ENCODE measurements around the gene STYK1. TPM values are rescaled to one million over a fixed set of nuclear protein-coding genes. Genes with fewer than 3 reads are reported as not detected.

The STYK1 gene
- under 1 TPM in 5 of 12 donors, not detected in 7; 0.08 to 0.65 (median 0.23) TPM for polyA plus RNA-seq (ENCODE audit: insufficient read length in 12 of 12)
- long read RNA-seq, donor 1, result 0 reads
- long read RNA-seq, donor 2, result 0 reads
- long read RNA-seq, donor 3, result 0 reads
- long read RNA-seq, donor 4, result 0 reads
- long read RNA-seq, donor 5, result 0 reads
- long read RNA-seq, donor 6, result 0 reads
- long read RNA-seq, donor 7, result 0 reads
- long read RNA-seq, donor 8, result 0 reads
- long read RNA-seq, donor 9, result 0 reads
- long read RNA-seq, donor 10, result 0 reads
- long read RNA-seq, donor 11, result 0 reads

DNA sequence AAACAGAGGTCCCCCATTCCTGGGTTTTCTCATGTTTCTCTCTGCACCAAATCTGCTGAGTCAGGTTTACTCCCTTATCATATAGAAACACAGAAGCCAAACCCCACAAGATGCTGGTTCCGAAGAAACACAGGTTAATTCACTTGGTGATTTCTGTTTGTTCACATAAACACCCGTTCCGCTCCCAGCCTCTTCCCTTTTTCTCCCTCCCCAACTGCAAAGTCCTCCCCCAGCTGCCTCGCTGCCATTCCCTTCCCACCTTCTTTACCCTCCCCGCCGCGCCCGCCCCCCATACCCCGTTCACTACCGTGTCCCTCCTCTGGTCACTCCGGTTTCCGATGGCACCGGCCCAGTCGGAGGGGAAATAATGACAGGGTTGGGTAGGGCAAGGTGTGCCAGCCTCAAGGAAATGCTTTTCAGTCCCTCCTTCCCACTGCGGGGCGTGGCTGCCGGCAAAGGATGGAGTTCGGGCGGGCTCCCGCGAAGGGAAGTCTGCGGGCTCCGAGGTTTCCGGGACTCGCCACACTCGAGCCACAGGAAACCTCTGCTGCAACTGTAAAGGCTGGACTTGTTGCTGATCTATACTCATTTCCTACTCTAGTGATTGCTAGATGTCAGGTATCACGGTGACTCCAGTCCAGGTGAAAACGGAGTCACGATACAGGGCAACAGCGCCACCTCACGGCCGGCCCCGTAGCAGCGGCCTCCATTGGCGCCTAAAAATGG is at the start of gene STYK1:
STYK1 (minus strand) TSS at position 394 of the 726 bp plus-strand sequence. CDS start 39,434 bp downstream, outside the sequence.
- peak; percentile 41 for DNase-seq

DNA sequence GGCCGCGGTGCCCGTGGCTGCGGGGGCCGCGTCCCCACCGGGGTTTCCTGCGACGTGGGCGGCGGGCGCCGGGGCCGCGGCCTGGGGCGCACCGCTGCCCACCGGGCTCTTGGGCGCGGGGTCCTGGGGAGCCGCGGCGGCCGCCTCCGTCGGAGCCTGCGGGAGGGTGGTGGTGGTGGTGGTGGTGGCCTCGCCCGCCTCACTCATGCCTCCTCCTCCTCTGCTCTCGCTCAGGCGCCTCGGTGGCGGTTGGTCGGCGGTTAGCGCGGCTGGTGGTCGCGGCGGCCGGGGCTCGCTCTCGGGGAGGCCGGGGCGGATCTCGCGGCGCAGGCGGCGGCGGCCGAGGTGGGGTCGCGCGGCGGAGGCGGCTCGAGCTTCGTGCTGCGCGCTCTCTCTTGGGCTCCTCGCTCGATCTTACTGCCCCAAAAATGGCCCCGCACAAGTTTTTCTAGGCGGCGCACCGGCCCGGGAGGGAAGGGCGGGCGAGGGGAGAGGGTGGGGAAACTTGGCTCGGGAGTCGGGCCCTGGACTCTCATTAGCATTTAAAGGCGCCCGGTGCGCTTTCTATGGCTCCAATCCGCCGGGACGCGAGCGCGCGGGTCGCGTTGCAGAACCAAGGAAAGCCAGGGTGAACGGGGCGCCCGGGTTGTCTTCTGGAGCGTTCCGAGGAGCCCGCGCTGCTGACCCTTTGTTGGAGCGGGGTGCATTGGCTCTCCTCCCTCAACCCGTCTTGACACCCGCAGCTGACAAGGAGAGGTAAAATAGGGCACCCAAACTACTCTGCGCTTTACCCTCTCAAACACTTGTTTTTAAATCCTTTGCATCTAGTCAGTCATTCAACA is 49.3 kb upstream of the STYK1 start, which contains the start of gene YBX3:
YBX3 (minus strand) TSS at position 419 of the 842 bp plus-strand sequence; CDS start at position 207, 212 bp downstream.
- DNase-seq, result peak; percentile 83

DNA sequence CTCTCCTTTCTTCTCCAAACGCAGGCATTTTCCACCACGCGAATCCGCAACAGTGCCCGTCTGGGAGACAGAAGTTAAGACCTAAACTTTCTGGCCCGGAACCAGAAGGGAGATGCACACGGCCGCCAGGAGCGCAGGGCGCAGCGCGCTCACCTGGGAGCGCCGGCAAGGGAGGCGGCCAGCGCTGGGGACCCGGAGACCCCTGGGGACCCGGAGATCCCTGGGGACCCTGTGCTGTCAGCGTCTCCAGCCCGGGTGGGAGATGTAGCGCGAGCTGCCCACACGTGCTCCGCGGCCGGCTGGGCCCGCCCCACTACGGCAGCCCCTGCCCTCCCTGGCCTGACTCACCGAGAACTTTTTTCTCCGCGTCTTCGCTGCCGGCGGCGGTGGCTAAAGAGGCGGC is 48.7 kb upstream of the STYK1 start:
- no peak for DNase-seq

DNA sequence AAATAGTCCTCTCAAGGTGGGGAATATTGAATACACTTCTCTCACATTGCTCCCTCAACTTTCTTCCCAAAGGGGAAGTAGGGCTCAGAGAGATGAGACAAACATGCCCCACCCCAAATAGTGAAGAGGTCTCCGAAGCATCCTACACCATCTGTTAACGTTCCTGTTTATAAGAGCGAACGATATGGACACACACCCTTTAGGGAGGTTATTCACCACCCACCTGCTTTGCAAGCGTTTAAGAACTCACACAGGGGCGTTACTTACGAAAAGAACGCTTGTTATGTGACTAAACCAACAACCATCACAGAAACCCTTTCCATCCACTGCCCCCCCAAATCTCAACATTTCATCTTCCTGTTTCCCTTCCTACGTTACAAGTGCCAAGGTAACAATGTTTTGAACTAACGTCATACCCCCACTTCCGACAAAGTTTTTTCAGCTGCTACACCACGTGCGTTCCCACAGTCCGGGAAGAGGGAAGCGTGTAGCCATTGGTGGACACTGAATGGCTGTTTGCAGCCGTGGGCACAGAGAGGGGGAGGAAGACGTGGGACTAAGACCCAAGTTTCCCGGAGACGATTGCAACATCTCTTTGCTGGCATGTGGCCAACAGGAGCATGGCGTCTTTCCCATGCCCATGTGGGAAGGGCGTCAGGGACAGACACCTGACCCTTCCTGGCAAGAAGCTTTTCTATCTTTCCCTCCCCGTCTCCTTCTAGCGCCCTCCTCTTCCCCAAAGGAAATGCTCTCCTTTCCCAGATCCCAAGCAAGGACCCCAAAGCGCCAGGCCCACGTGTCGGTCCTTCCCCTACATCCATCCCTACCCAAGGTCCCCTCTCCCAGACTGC is 48.0 kb upstream of the STYK1 start:
- DNase-seq, result peak; percentile 91

- no peak for DNase-seq
Measured at GRCh38 chr12:10720974-10721650, 47.3 kb upstream of the STYK1 start.

GRCh38 chr12:10719482-10719881 is 45.6 kb upstream of the STYK1 start:
- DNase-seq, result no peak

DNA sequence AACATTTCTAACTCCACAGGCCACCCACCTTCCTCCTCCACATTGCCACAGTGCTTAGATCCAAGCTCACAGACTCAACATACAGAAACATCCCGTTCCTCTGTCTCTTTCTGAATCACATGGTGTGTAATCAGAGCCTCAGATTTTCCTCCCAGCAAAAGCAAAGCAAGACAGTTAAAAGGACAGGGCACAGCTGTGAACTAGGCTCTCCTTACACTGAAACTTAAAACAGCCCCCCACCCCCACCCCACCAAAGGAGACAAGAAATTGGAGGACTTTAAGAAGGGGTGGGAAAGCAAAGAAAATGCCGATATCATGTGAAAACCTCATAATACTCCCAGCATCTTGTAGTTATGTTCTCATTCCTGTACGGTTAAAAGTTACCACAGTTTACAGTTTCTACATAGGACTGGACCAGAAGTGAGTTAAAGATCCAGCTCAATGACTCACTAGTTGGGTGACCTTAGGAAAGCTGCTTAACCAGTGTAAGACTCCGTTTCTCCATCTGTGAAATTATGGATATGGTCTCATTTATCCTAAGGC is 44.5 kb upstream of the STYK1 start:
- DNase-seq, result peak; percentile 36

DNA sequence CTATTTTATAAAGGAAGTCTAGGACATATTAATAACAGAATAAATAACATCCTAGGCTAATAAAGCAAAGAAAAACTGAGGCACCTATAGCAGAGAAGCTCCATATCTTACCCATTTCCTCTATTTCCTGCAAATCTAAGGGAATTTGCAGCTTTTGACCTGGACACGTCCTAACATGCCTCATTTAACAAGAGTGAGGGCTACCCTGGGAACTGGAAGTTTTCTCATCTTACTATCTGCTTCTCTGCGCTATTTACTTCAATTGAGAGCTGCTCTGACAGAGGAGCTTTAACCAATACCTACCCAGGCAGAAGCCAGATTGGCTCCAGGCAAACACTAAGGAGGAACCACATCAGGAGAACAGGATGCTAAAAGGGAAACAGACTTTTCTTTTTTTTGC is 43.6 kb upstream of the STYK1 start:
- no peak for DNase-seq

- peak; percentile 45 for DNase-seq
Measured at GRCh38 chr12:10716704-10717315, 43.0 kb upstream of the STYK1 start.

GRCh38 chr12:10716277-10716676 is 42.4 kb upstream of the STYK1 start:
- no peak for DNase-seq

GRCh38 chr12:10715491-10715890 is 41.6 kb upstream of the STYK1 start:
- no peak for DNase-seq

DNA sequence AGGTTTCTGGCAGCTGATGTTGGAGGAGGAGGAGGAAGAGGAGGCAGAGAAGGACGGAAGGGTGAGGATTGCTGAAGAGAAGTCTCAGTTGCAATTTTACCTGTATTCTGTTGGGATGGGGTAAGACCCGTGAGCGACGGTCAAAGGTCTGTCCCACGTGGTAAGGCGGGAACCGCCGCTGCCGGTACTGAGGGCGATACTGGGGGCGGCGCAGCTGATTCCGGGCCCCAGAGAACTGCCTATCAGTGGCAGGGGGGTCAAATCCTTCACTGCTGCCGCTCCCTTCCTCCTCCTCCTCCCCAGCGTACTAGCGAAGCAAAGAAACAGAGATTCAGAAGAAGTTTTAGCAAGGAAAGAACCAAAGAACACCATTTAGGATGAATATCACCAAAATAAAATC is 36.0 kb upstream of the STYK1 start:
- DNase-seq, result no peak

DNA sequence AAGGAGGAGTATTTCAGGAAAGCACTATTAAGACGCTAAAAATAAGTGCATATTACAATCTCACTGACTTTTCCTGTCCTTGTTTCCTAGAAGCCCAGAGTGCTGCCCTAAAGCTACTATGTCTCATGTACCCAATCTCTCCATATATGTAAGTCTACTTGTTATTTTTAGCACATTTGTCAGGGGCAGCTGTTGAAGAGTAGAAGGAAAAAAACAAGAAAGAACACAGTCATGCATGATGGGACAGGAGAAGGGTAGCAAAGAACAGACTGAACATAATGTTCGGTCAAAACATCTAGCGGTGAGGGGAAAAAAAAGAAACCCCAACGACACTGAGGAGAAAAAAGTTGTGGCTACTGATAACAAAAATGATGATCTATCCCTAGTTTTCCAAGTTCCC is 35.0 kb upstream of the STYK1 start:
- DNase-seq, result no peak

DNA sequence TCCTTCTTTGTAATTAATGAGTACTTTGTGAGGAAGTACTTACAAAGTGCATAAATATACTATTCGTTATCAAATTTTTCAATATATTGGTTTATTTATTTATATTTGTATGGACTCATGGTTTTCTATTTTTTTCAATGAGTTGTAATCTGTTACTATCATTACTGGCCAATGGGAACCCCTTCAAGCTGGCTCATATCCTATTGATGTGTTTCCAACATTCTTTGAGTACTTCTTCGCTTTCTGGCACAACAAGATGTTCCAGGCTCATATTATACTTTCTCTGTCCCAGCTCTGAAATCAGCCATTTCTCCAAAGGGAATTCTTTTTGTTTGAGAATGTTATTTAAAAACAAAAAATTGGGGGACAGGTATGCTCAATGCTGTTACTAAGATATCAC is 31.8 kb upstream of the STYK1 start:
- DNase-seq, result peak; percentile 35

DNA sequence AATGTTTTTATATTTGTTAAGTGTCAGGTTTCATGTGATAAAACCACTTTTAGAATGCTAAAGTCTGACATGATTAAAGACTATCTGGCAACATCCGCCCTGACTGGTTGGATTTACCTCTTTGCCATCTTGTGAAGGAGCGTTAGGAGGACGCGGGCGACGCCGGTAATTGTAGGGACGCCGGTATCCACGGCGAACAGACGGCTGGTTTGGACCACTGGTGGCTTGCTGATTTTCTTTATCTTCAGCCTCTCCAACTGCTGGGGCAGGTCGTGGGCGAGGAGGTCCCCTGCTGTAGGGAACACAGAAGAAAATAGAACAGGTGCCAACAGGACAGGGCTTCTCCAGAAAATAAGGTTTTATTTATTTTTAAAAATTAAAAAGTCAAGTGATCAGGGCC is 28.0 kb upstream of the STYK1 start:
- DNase-seq, result no peak

GRCh38 chr12:10701131-10701681 is 27.4 kb upstream of the STYK1 start:
- DNase-seq, result no peak

DNA sequence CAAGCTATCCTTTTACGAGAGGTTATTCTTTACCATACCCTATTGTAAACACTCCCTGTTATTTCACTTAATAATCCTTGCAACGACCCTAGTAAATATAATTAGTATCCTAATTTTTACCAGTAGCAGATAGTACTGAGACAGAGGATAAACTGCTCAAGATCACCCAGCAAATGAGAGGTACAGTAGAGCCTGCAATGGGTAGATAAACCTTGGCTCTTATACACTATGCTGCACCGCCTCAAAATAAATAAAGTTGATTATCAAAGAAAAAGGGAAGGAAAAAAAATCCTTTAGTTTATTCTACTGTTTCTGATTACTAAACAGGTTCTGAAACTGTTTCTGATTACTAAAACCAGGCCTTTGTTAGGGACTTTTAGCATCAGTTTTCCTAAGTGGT is 26.7 kb upstream of the STYK1 start:
- DNase-seq, result no peak

GRCh38 chr12:10697862-10698261 is 24.0 kb upstream of the STYK1 start:
- DNase-seq, result no peak

DNA sequence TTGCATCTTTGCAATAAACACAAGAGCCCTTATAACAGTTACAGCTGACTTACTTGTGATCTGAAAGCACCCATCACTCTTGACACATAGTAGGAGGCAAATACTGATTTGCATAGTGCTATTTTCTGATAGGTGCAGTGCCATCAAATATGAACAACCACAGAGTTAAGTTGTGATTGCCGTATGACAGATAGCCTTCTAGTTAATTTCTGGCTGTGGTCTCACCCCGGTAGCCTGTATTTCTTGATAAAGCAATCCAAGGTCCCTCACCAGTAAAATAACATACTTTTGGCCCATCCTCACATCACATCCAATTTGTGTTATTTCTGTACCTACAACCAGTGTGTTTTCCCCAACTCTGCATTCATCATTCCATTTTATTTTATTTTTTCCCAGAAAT is 23.3 kb upstream of the STYK1 start:
- DNase-seq, result no peak

DNA sequence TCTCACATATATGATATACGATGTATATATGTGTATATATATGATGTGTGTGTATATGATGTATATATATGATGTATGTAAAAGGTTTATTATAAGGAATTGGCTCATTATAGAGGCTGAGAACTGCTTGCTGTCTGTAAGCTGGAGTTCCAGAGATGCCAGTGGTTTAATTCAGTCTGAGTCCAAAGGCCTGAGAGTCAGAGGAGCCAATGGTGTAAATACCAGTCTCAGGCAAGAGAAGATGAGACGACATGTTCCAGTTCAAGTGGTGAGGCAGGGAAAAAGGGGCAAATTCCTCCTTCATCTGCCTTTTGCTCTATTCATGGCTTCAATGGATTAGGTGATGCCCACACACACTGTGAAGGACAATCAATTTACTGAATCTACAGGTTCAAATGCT is 17.1 kb upstream of the STYK1 start:
- DNase-seq, result no peak

Measured in muscle of arm (tissue), 14 donors.